HG03457 (cell line): ENCODE data around the gene IGSF22.

Experiments used
- ATAC-seq: cut with Tn5 transposase; IDR thresholded peaks from one replicate; pipeline ENCODE4 v1.9.1; 2021; ENCODE audit warnings: moderate number of reproducible peaks; ENCODE audit not compliant: unreplicated experiment

IGSF22 gene

DNA sequence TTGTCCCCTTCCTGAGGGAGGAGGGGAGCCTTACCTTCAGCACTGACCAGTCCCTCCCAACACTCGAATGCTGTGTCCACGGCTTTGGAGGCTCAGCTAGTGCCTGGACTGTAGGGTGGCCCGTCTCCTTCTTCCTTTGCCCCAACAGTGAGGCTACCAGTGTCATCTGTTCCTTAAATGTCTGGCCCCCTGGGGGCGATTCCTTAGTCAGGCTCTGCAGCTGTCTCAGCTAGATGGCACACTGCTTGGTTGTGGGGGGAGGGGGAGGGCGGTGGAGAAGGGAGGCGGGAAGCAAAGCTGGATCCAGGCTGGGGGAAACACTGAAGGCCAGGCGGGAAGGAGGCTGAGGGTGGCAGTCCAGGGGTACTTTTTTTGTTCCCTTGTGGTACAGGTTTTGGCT is at the start of gene IGSF22:
IGSF22 (minus strand) TSS at position 149 of the 400 bp plus-strand sequence. CDS start 1,952 bp downstream, outside the sequence.
- ATAC-seq: no peak

DNA sequence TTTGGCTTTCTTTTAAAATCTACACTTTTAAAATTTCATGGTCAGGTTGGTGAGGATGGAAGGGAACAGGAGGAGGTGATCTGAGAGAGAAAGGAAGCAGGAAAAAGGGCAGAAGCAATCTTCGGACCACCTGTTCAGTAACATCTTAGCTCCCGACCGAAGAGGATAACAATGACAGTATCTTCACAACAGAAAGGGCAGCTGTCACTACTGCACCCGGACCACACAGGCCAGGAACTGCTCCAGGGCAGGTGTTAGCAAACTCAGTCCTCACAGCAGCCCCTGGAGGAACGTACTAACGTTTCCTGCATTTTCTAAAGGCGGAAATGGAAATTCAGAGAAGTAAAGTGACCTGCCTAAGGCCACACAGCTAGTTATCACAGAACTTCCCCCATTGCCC is 48.8 kb upstream of the IGSF22 start:
- no peak for ATAC-seq

DNA sequence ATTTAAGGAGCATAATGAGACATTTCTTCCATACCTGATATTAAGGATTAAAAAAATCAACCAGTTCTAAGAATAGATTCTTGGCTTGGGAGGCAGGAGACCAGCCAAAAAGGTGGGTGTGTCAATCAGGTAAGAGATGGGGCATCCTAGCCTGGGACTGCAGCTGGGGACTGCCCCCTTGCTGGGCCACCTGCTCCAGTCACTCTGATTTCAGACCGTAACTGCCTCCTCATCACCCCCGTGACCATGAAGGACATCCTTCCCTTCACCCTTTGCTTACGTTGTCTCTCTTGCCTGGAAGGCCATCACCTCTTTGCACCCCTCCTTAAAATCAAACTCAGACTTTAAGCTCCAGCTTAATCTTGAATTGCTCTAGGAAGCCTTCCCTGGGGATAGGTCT is 47.7 kb upstream of the IGSF22 start:
- ATAC-seq: no peak

DNA sequence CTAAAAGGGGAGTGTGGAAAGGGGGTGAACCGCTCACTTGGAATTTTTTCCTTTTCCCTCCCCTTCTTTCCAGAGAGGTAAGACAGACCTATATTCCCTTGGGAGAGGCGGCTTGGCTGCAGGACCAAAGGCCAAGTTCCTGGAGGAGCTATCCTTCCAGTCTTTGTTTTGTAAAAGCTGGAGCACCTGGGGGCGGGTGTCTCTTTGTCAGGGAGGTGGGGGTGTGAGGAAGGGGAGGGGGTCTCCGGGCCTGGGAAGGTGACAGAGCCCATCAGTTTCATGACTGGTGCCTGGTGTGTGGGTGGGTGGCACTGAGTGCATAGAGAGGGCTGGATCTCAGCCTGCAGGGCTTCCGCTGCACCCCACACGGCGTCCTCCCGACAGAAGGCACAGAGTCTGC is 47.1 kb upstream of the IGSF22 start:
- ATAC-seq: no peak

DNA sequence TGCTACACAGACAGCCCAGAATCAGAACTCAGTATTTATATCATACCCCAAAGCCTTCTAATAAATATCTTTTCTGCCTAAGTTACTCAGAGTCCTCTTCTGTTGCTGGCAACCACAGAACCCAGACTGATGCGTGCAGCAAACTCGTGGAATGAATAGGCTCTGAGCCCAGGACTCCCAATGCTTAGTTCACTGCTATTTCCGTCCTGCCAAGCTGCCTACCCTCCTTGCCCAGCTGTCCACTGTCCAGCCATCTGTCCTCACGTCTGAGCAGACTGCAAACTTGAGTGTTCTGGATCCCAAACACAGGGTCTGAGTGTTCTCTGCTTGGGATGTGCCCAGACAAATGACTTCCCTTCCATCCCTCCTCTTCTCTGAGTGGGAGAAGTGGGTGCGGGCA is 46.2 kb upstream of the IGSF22 start:
- ATAC-seq: no peak

DNA sequence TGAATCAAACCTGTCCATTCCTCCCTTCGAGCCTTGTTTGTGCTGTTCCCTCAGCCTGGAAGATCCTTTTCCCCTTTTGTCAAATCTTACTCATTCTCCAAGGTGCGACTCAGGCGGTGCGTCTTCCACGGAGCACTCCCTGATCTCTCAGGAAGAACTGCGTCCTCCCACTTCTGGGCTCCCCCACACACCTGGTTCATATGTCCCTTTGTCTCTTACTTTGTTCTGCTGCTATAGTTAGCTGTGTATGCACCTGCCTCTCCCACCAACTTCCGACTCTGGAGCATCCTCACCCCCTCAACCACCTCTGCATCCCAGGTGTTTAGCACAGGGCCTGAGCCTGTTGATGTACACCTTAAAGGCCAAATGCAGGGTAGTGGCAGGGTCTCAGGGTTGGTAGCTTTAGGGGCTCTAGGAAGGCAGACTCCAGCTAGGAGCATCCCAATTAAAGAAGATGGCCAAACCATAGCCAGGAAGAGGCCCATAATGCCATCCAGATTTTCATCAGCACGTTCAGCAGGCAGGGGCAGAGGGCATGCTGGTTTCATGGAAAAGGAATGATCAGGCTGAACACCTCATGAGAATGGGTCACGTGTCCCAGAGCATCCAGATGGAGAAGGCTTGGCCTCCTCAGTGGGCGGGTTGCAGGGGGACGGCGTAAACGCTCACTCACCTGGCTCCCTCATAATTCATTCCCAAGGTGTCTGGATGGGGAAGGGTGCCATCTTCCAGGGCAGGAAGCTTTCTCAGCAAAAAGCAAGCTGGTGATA is 45.5 kb upstream of the IGSF22 start:
- ATAC-seq: no peak

DNA sequence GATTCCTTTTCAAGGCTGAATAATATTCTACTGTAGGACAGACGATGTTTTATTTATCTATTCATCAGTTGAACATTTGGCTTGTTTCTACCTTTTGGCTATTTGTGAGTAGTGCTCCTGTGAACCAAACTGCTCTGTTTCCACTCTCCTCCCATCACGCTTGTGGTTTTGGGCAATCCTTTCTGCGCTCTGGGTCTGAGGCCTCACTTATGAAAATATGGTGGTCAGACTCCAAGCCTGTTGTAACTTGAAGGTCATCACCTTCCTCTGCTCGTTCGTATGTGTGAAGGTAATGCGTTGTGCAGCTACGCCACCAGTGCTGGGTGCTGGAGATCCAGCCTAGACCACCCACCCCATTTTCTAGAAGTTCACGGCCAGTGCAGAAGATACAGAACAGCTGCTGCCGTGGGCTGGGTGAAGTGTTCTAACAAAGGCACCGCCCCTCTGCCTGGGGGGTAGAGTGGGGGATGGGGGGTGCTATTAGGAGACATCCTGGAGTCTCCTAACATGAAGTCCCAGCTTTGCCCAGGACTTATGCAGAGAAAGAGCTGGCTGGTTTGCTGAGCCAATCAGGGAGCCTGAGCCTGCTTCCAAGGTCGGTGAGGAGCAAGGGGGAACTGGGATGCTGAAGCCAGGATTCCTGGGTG is 44.6 kb upstream of the IGSF22 start:
- no peak for ATAC-seq

DNA sequence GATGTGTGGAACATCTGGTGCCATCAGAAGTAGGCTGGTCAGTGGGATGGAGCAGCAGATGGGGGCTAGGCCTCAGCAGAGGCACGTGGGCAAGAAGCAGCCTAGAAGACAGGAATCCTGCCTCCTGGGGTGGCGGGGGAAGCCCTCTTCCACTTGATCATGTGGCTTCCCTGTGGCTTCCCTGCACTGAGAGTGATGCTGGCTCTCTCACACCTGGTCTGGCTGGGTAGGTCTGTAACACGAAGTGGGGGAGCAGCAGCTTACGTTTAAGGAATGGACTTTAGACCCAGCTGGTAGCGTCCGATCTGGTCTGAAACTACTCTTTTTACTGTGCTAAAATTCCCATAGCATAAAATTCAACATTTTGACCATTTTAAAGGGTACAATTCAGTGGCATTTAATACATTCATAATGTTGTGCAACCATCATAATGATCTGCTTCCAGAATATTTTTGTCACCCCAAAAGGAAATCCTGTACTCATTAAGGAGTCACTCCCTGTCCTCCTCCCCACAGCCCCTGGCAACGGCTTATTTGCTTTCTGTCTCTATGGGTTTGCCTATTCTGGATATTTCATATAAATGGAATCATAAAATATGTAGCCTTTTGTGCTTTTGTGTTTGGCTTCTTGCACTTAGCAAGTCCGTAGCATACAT is 43.9 kb upstream of the IGSF22 start:
- peak; percentile 43 for ATAC-seq

DNA sequence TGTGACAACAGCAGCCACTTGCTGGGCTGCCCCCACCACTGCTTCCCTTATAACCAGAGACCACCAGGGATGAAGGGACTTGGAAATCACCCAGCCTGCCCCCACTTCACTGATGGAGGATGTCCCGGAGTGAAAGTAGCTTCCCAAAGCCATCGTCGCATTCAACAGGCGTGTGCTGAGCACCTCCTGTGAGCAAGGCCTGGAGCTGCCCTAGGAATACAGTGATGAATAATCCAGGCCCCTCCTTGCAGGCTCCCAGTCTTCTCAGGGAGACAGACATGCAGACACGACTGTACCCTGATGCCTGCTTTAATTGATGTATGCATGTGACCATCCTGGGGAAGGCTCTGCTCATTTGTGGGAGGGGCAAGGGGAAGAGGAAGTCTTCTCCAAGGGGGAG is 43.0 kb upstream of the IGSF22 start:
- no peak for ATAC-seq

DNA sequence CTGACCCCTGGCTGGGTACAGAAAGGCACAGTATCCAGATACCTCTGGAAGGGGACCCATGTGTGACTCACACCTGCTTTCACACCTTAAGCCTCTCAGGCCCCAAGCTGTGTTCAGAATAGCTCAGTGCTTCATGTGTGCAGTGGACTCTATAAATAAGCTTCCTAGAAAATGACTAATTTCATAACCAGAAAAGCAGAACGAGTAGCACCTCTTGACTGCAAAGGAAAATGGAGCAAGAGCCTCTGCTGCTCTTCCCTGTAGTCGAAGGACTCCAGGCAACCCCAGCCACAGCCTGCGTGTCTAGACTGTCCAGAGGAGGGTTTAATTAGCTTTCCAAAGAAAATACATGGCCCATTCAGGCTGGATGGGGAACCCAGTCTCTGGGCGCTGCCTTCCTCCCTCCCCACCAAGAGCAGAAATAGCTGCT is 42.5 kb upstream of the IGSF22 start:
- peak; percentile 79 for ATAC-seq

DNA sequence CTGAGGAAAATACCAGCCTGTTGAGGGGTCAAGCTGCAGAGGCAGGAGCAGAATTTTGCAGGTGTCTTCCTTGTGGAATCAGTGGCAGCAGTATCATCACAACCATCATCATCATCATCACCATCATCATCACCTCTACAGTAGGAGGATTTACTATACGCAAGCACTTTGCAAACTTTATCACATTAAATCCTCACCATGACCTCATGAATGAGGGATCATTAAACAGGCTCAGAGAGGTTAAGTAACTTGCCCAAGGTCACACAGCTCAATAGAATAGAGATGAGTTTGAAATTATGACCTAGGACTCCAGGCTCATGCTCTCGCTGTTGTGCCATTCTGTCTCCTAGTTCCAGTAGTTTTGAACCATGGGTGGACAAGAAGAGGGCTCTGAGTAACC is 40.0 kb upstream of the IGSF22 start:
- no peak for ATAC-seq

DNA sequence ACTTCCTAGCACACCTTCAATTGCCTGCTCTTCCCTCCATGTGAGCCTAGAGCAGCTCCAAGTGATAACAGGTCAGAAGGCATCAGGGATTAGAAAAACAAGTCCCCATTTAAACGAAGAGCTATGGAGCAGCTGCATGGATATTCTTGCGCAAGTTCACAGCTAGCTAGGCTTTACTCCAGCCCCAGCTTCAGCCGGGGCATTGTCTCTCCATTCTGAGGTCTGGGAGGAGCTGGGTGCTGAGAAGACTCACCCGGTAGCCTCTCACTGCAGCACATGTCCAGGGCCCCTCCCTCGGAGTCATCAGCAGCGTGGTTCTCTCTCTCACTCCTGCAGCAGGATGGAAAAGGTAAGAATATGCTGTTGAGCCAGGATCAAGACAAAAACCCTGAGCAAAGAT is 39.6 kb upstream of the IGSF22 start:
- ATAC-seq: no peak

DNA sequence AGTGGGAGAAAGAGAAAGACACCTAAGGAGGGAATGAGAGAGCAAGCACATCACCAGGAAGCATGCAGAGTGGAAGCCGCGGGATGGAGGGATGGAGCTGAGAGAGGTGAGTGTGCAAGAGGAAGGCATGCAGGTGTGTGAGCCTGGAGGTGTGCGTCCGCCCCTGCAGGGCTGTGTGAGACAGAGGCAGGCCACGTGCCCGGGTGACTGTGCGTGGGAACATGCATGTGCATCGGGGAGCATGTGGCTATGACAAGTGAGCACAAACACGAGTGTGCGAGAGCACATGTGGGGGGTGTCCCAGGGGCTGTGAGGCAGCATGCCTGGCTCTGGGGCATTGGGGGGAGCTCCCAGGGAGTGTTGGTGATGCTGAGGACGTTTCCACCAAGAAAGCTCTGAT is 35.8 kb upstream of the IGSF22 start:
- no peak for ATAC-seq

DNA sequence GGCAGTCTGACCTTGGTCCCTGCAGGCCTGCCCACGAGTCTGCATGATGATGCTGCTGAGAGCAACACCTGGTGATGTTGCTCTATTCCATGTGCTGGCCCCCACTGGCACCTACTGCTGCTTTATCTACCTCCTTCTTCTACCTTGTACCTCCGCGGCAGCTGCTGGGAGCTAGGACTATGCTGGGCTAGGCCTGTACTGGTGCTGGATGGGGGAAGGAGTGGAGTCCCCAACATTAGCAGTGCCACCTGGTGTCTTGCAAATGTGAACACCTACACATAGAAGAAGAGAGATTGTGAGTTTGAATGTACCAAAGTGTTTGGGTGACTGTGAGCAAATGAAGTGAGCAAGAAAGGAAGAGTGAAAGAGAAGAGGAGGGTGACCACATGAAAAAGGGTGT is 35.2 kb upstream of the IGSF22 start:
- no peak for ATAC-seq

DNA sequence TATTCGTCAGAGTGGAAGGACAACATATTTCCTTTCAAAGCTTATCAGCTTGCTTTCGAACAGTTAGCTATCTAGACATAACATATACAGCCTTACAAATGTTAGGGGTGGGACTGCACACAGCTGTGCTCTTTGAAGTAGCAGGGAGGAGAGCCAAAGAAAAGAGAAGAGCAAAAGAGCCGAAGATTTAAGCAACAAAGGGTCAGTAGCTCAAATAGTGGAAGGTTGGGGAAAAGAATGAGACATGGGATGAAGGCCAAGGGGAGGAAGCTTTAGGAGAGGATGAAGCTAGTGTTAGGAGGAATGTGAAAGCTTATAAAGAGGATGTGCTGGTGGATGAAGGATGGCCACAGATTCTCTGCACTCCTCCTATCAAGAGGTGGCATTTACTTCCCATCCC is 31.8 kb upstream of the IGSF22 start:
- ATAC-seq: no peak

DNA sequence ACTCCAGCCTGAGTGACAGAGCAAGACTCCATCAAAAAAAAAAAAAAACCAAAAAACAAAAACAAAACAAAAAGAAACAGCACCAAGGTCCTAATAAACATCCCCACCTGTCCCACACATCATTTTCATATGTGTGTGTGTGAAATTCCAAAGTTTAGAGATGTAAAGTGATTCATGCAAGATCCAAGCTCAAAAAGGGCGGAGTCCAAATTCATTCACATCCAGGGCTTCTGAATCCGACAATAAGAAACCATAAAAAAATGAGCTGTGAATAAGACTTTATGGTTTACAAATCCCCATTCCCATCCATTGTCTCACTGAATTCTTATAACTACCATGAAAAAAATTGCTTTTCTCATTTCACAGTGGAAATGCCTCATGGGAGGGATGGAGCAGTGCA is 30.9 kb upstream of the IGSF22 start:
- ATAC-seq: no peak

DNA sequence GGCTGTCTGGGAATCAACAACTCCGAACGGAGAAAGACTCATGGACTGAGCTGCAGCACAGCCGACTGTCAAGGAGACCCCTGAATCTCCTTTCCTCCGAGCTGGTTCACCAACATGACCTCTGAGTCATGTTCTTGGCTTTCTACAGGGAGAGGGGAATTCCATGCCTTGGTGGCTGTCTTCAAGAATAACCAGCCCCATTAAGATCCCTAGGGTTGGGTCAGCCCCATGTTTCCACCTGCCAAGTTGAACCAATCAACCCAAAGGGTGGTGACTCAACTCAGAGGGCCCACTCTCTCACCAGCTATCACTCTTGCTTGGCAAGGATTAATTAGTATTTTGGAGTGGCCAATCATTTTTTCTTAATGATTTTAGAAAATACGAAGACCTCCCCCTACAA is 28.3 kb upstream of the IGSF22 start:
- no peak for ATAC-seq

DNA sequence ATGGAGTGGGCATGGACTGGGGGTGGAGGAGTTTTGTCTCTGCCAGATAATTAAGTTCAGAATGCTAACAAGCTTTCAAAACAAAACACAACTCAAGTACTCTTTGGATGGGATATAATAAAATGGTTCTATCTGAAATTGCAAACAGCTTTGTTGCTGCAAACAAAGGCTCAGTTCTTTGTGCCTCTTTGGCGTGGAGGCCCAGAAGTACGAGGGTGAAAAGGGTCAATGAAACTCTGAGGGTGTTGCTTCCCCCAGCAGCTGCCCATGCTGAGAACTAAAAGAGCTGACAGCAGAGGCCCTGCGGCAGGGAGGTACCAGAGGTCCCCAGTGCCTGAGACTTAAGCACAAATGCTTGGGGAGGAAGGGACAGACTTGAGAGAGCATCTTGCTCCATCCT is 26.5 kb upstream of the IGSF22 start:
- ATAC-seq: no peak

DNA sequence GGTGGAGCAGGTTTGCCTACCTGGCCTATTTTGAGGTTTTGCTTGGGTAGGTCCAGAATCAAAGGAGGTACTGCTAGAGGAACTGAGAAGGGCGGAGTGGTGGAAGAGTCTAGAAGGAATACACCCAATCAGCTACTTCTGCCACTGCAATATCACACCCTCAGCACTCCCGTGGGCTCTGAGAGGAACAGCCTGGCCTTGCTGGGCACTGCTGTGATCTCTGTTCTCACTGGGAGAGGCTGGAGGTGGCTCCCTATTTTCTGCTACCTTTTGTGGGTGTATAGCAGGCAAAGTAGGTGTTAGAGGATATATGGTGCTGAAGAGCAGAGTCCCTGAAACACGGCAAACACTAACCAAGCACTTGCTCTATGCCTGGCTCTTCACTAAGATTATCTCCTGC is 25.0 kb upstream of the IGSF22 start:
- no peak for ATAC-seq

DNA sequence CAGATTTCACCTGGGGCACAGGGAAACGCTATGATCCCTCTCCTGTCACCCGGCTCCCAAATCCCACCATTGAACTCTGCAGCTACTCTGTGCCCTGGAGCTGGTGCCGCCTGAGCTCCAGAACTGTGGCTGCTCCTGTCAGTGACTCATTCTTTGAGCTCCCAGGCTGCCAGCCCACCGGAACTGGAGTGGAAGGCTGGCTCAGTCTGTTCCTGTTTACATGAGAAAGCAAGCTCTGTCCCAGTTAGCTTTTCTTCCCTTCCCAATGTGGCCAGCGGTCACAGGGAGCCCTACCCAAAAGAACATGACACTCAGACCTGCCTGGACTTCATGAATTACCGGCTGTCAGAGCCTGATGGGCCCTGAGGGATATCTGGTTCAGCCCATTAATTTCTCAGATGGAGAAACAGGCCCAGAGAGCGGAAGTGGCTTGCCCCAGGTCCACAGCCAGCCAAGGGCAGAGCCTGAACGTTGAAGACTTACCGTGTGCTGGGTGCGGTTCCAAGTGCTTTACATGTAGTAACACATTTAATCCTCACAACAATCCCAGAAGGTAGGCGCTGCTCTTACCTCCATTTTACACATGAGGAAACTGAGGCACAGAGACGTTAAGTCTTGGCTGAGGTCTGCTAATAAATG is 23.8 kb upstream of the IGSF22 start:
- no peak for ATAC-seq

DNA sequence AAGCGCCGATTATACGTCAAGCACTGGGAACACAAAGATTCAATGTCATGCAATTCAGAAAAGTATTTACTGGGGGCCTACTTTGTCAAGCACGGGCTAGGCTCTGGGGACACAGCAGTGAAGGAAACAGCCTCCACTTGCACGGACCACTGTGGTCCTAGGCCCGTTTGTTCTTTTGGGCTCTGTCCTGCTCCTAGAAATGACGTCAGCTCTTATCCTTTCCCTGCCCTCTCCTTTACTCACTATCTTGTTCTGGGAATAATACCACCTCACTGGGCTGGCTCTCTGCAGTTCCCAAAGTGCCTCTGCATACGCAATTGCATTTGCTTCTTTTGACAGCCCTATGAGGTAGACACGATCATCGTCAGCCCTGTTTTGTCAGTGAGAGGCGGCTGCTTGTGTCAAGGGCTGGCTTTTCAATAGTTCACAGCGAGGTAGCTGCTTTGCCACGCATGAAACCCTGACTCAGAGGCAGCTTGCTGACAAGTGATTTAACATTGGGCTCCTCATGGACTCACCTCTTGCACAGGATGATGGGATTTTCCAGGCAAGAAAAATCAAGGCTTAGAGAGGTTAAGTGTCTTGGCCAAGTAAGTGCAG is 22.9 kb upstream of the IGSF22 start:
- no peak for ATAC-seq
